ENCODE measurements around the gene ARHGAP40. TPM values are rescaled to one million over a fixed set of nuclear protein-coding genes. Genes with fewer than 3 reads are reported as not detected.
A peak's percentile ranks its signal among the peaks of the same experiment; 100 is the strongest.

Gene ARHGAP40
- total and polyA plus RNA-seq, 9 of the 15 experiments (the other 6 are each of a cell fraction or from before 2014, with no cell fraction given): not detected

DNA sequence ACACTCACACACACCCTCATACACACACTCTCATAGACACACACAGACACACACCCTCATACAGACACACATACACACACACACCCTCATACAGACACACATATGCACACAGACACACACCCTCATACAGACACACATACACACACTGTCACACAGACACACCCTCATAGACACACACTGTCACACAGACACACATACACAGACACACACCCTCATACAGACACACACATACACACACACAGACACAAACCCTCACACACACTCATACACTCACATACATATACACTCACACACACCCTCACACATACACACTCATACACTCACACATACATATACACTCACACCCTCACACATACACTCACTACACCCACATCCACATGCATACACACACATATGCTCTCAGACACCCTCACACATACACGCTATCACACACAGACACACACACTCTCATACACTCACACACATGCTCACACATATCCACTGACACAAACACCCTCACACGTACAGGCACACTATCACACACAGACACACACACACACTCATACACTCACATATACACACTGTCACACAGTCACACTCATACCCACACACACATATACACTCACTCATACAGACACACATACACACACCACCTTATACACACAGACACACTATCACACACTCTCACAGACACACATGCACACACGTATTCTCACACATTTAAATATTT lies 11.5 kb upstream of the ARHGAP40 start:
- H2AFZ ChIP-seq (ENCODE audit: low read depth, low read length): no peak overlapping the region
- no peak for DNase-seq (ENCODE audit: extremely low read depth in 1 of 4, low spot score in 3 of 4)
- intact Hi-C loops (cut with micrococcal nuclease) (no loop called here), in situ Hi-C loops (cut with MboI) (no loop called here)
- no peak overlapping the region for H3K4me3 ChIP-seq
- BruUV-seq (replicated peaks): no TSS peak
- H3K27me3 ChIP-seq (ENCODE audit: control insufficient read depth in 2 of 2, insufficient read depth in 2 of 2, low read length in 2 of 2): peaks cover 25 to 57% of the 10 kb centered on the region in 2 experiments; a peak in 4 of 5 replicates
- peak; percentile 62 for FAIRE-seq
- no peaks in the 10 kb centered on the region for H3K9me1 ChIP-seq (ENCODE audit: control insufficient read depth, insufficient read depth, low read length)
- peaks cover 0 to 5% of the 10 kb centered on the region in 2 experiments; a peak in 3 of 5 replicates for H3K4me1 ChIP-seq (replicated peaks in 1 of 2; ENCODE audit: control insufficient read depth in 2 of 2, insufficient read depth in 2 of 2, low read length in 2 of 2)
- no peak overlapping the region for H3K4me2 ChIP-seq (ENCODE audit: insufficient read depth, low read length)
- H3K9me3 ChIP-seq (replicated peaks; ENCODE audit: control insufficient read depth, insufficient read depth, low read depth, low read length): no peaks in the 10 kb centered on the region
- no peaks in the 10 kb centered on the region for H3K36me3 ChIP-seq (ENCODE audit: control insufficient read depth, insufficient read depth, low read length)
- no peak overlapping the region; the same call in 2 of the 3 replicates for H3K27ac ChIP-seq (ENCODE audit: extremely low read depth, low read depth, low read length)
- no peak overlapping the region for H3K9ac ChIP-seq (ENCODE audit: insufficient read depth in 1 of 2, low read depth in 2 of 2, low read length in 2 of 2)
- no peak for ATAC-seq
- CTCF ChIA-PET (ENCODE audit: low intra/inter-chr PET ratio): no interaction called here
- POLR2A ChIA-PET: interaction anchor here (1.0 to 1.5 kb wide), 2 partner anchors 10 to 23 kb away, joined by 4 read pairs; no protein-coding TSS in a partner anchor
- H3K79me2 ChIP-seq (ENCODE audit: control insufficient read depth, insufficient read depth, low read length): no peaks in the 10 kb centered on the region
- WGBS (ENCODE audit: insufficient coverage, low coverage, missing lambda C conversion rate): 11% methylated on average over 3 of the region's 3 CpGs
- no peaks in the 10 kb centered on the region for H4K20me1 ChIP-seq (replicated peaks; ENCODE audit: control insufficient read depth, insufficient read depth, low read length)
- TF ChIP-seq FOS (IDR thresholded peaks at IDR 0.05; ENCODE audit: extremely low read depth, insufficient read length) (no peak), ATF7 (IDR thresholded peaks at IDR 0.05) (no peak), E2F4 (CRISPR knock-in tag; IDR thresholded peaks at IDR 0.05; ENCODE audit: low read depth) (0 out of 2 replicates have a peak, but pooled peaks have one; percentile 24), SIRT6 (IDR thresholded peaks at IDR 0.05; ENCODE audit: low read depth, low read length) (no peak), EP400 (IDR thresholded peaks at IDR 0.05) (no peak), TRIM25 (IDR thresholded peaks at IDR 0.05; ENCODE audit: borderline replicate concordance) (peak; percentile 54; the same call in 1 of the 2 replicates), TSC22D4 (tag; IDR thresholded peaks at IDR 0.05) (no peak), POLR2H (tag; IDR thresholded peaks at IDR 0.05; ENCODE audit: low read depth) (no peak), EP300 (IDR thresholded peaks at IDR 0.05; ENCODE audit: low read length) (no peak), FOXJ3 (CRISPR knock-in tag; IDR thresholded peaks at IDR 0.05) (no peak), ZBTB49 (CRISPR knock-in tag; IDR thresholded peaks at IDR 0.05; ENCODE audit: borderline replicate concordance) (no peak)
- TF ChIP-seq, protein P1, sequence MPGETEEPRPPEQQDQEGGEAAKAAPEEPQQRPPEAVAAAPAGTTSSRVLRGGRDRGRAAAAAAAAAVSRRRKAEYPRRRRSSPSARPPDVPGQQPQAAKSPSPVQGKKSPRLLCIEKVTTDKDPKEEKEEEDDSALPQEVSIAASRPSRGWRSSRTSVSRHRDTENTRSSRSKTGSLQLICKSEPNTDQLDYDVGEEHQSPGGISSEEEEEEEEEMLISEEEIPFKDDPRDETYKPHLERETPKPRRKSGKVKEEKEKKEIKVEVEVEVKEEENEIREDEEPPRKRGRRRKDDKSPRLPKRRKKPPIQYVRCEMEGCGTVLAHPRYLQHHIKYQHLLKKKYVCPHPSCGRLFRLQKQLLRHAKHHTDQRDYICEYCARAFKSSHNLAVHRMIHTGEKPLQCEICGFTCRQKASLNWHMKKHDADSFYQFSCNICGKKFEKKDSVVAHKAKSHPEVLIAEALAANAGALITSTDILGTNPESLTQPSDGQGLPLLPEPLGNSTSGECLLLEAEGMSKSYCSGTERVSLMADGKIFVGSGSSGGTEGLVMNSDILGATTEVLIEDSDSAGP (CRISPR knock-in tag; IDR thresholded peaks at IDR 0.05): no peak

All from K562 (cell line).